HG02973 (cell line): Measurements from ENCODE around the gene PI4KB.

Source experiments
- ATAC-seq: cut with Tn5 transposase; IDR thresholded peaks from one replicate; pipeline ENCODE4 v1.9.1; 2021; ENCODE audit warnings: moderate library complexity; ENCODE audit not compliant: unreplicated experiment

Gene PI4KB

DNA sequence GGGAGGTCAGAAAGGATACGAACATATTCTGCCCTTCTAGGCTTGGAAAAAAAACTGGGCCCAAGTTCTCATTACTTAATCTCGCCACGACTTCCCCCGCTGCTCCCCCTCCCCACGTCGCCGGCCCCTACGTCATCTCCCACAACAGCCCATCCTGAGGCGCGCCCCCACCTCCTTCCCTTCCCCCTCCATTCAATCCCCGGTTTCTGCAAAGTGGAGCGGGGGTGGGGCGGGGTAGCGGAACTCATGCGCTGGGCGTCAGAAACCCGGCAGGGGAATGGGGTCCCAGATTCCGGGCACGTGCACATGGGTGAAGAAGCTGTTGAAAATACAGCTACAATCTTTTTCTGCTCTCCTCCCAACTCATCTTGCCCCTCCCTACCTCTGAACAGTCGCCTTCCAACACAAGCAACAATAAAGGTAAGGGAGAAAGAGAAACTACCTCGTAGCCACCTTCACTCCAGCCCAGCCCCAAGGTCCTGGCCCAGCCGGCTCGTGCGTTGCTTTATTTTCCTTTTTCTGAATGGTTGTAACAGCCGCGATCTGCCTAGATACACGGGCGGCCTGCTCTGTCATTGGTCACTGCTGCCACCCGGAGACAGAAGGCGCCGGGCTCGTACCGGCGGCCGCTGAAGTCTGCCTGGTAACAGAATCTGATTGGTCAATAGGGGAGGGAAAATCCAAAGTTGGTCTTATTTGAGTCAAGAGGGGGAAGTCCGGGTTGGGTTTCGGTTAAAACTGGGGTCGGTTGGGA is 19.7 kb upstream of the PI4KB start, which contains the start of gene RFX5:
Gene RFX5, minus strand, starts transcription at position 484 of the 754 bp plus-strand sequence. CDS start 932 bp downstream, outside the sequence.
- peak; percentile 90 for ATAC-seq

DNA sequence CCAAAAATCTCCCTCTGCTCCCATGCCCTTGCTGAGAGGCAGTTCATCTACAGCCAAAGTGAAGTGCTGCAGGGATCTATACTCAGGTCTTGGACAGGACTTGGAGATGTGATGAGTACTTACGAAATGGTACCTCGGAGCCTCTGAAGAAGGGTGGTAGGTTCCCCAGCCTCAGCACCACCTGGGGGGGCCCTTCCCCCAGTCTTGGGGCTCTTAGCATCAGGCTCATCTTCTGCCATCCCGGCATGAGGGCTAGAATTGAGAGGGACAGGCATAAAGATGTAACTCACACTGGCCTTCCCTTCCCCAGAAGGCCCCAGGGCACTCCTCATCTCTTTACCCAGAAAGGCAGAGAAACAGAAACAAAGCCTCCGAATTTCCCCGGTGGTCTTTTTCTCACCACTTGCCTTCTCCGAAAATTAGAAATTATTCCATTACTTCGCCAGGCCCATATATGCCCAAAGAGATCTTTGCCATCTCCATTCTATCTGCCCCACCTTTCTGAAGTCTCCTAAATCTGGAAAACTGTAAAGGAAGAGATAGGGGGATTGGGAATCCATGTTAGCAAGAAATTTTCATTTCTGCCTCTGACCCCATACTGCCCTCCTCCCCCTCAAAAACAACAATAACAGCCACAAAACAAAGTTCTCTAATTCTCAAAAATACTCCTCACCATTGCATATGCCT is 19.0 kb upstream of the PI4KB start:
- no peak for ATAC-seq

DNA sequence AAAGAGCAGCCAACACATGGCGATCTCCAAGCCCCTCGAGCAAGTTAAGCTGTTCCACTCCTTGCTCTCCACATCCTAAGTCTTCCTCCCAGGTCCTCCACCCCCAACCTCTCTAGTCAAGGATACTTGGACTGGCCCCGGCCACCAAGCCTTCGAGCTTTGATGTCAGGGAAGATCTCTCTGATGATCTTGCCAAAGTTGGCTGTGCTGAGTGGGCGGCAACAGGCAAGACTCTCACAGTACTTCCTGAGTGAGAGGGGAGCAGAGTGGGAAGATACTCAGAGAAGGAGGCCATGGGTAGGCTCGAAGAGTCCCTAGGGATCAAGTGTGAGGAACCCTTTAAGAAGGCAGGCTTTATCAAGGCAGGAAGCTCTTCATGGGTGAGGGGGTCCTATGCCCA is 17.1 kb upstream of the PI4KB start:
- no peak for ATAC-seq

DNA sequence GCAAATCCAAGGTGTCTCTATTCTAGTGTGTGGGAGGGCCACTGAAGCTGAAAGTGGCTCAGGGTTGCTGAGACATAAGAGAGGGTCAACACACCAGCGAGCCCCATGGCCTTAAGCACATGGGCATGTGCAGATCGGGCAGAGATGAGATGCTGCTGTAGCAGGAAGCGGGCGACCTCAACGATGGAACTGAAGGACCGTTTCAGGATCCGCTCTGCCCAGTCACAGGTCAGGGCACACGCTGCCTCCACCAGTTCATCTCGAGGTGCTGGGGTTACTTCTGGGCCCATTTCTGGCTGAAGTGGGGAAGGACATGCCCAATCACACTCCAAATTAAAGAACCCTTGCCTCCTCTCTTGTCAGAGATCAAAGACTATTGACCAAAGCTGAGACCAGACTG is 16.4 kb upstream of the PI4KB start:
- ATAC-seq = no peak

DNA sequence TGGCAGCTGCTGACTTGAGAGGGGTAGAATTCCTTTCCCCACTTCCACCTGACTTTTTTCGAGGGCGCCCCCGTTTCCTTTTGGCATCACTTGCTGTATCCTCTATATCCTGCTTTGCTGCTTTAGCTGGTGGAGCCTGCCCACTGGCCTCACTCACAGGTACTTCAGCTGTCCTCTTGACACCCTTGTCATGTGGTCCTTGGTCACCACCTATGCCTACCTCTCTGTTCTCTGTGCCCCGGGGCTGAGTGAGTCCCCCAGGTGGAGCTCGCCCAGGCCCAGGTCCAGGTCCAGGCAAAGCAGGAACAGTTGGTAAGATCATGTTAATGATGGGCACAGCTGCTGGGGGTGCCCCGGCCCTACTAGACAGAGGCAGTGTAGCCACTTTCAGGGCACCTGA is 15.4 kb upstream of the PI4KB start:
- no peak for ATAC-seq

DNA sequence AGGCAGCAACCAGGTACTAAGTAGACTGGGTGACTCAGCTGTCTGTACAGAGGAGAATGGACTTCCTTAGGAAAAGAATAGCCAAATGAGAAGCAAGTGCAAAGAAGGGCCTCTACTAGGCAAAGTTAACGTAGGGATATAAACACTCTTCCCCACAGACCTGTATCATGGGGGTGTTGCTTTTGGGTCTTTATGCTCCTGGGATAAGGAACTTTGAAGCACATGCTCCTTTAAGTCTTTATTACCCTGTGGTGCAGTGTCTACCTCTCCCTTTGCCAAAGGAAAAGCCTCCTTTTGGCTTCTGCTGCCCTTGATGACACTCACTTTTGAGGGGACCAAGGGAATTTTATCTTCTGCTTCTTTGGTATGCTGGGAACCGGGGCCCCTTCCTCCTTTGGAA is 14.8 kb upstream of the PI4KB start:
- no peak for ATAC-seq

DNA sequence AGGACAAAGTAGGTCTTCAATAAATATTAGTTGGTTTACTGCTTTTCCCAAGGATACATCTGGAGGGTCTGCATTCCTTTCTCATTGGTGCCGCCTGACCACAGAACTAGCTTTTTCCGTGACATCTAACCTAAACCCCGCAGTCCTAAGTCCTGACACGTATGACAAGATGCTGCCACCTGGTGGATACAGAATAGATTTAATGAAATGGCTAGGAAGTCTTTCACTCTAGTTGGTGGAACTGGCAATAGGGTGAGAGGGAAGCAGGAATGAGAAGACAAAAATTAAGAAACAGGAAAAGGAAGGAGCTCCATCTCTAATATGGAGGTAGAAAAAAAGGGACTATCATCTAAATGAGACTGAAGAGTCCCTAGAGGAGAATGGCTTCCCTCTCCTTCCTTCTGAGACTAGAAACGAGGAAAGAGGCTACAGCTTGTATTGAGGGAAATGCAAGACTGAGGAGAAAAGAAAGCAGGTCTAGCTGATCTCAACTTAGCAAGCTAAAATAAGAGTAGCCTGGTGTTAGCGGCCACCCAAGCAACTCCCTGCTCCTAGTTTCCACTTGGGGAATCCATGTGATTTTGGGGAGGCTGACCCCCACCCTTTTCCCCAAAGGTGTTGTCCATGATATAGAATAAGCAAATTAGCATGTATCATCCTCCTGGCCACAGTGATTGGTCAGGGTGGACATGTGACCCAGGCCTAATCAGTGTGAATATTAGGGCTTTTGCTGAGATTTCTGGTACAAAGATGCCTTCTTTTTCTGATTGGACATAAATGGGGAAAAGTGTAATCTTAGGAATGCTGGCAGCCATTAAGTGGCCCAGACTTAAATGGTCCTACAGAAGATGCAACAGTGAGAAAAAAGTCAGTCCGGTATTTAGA is 13.9 kb upstream of the PI4KB start:
- peak; percentile 58 for ATAC-seq

DNA sequence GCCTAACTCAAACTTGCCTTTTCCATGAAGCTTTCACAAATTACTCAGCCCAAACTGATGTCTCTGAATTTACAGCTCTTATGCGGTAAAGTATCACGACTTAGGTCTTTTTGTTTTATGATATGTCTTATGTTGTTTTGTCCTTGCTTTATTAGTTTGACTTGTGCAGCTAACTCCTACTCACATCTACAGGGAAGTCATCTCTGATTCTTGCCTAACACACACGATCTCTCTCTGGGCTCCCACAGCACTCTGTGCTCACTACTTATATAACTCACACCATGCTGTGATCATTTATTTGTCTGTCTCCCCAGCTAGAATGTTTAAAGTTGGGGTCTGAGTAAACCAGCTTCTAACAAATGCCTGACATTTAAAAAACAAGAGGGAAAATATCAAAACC is 9.3 kb upstream of the PI4KB start:
- no peak for ATAC-seq

DNA sequence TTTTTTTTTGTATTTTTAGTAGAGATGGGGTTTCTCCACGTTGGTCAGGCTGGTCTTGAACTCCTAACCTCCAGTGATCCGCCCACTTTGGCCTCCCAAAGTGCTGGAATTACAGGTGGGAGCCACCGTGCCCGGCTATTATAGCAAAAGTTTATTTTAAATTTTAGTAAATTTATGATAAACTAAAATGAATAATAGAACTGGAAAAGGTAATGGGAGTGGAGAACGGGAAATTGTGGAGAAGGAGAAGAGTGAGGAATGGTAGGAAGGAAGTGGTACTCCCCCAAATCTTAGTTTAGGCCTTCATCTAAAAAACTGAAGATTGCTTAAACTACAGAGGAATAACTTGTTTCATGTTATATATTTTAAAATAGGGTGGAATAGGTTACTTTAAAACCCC is 7.6 kb upstream of the PI4KB start:
- no peak for ATAC-seq

DNA sequence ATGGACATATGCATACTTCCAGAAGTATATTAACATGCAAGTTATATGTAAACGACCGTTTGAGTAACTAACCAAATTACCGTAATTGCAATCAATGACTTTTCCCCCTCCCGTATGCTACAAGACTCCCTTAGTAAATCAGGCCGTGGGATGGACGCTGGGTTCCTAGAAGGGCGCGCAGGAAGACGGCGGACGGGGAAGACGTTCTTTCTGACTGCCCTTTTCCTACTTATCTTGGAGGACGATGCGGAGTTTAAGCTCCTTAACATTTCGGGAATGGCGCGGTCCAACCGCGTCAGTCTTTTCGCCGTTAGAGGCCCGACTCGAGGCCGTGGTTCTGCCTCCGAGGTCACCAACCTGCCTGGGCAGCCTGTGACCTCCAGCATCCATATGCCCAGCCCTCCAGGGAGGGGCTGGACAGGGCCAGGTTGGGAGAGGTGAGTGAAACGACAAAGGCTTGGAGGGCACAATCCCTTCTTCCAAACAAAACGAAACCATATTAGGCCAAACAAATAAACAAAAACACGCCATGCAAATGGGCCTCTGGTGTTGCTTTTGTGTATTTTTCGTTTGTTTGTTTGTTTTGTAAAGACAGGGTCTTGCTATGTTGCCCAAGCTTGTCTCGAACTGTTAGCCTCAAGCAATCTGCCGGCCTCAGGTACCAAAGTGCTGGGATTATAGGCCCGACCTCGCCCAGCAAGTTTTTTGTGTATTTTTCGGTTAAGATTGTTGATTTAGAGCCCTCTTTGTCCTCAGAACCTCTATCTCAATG is 873 bp upstream of the PI4KB start:
- ATAC-seq = peak; percentile 20

DNA sequence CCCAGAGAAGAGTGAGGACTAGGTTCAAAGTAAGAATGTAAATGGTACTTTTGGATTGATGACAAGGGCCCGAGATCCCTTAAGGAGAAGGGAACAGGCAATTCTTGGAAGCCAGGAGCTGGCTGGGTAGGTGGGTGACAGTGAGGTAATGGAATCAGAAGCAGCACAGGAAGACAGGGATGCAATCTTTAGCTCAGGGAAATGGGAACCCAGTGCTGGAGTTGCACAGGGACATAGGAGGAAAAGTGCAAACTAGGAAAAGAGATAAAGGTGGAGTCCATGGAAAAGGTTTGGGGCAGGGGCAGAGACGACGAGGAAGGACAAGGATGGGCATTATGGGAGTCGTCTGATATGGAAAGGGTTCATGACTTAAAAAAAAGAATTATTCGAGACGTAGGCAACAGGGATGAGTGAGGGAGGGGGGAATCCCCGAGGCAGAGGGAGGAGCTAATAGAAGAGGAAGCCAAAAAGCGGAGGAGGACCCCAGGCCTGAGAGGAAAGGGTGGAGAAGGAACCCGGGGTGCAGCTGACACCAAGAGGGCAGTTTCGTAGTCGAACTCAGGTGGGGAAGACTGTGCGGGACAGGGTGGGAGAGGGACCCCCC is 495 bp downstream of the PI4KB start:
- ATAC-seq = peak; percentile 61

DNA sequence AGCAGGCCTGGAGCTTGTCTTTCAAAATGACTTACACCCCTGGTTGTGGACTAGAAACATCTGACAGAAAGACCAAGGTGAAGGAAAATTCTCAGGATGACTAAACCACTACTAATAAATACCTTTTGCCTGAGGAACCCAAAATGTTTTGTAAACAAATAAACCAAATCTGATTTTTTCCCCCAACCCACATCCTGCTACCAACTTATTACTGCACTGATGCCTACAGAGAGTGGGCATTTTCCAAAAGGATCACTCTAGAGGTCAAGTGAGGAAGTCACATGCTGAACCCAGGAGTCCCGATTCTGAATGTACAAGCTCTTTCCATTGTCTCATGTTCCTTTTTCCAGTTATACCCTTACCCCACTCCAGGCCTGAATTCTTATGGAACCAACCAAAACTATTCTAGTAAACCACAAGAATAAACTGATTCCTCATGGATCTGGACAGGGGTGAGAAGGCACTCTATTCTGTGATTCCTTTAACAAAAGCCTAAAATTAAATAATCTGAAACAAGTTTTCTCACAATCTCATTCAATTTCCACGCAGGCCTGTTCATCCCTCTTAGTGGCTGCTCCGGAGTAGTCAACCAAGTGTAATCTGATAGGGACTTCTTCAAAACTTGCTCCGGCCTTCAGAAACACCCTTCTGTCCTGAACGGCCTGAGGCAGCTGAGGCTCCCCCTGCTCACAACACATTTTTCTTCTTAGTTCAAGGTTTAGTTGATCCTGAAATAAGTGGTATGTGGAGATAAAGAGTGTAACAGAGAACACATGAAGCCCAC is 1.4 kb downstream of the PI4KB start:
- no peak for ATAC-seq

DNA sequence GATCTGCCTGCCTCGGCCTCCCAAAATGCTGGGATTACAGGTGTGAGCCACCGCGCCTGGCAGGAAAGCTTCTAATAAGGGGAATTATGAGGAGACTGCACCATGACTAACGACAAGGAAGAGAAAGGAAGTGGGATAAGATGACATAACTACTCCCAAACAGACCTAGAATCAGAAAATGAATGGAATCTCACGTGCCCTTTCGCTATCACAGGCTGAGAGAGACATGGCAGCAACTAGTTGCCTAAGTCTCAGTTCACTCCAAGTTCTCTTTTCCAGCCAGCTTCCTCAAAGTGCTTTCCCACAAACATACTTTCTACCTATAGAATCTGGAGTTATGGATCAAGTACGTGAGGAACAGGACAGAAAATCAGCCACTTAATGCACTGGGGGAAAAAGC is 2.0 kb downstream of the PI4KB start:
- ATAC-seq = no peak

DNA sequence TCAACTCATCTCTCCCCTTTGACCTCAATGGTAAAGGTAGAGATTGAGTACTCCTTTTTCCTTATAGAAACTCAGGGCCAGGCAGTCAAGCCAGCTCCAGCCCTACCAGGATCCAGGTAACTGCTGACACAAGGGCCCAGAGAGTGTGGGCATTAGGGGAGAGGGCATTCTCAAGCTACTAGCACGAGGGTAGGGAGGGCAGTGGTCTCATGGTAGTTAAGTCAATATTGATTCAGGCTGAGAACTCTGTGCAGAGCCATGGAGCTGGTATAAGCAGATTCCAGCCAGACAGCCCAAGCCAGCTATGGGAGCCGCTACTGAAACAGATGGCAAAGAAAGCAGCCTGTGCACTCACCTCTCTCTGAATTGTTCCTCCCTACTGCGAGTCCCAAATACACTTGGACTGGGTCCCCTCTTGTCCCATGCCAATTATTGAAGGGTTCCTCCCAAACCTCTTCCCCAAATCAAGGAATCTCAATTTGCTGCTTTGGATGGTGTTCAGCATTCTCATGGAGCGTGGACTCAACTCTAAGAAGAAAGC is 2.8 kb downstream of the PI4KB start:
- ATAC-seq = no peak

DNA sequence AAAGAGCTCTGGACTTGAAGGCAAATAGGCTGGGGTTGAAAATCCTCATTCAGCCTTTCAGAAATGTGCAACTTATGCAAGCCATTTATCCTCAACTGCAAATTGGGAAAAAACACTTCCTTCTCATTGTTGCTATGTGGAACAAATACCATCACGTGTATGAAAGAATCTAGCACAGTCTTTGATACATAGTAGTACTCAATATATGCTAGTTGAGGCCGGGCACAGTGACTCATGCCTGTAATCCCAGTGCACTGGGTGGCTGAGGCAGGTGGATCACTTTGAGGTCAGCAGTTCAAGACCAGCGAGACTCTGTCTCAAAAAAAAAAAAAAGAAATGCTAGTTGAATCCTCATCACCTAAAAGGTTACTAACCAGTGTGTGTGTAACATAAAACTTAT is 8.2 kb downstream of the PI4KB start:
- ATAC-seq = no peak

DNA sequence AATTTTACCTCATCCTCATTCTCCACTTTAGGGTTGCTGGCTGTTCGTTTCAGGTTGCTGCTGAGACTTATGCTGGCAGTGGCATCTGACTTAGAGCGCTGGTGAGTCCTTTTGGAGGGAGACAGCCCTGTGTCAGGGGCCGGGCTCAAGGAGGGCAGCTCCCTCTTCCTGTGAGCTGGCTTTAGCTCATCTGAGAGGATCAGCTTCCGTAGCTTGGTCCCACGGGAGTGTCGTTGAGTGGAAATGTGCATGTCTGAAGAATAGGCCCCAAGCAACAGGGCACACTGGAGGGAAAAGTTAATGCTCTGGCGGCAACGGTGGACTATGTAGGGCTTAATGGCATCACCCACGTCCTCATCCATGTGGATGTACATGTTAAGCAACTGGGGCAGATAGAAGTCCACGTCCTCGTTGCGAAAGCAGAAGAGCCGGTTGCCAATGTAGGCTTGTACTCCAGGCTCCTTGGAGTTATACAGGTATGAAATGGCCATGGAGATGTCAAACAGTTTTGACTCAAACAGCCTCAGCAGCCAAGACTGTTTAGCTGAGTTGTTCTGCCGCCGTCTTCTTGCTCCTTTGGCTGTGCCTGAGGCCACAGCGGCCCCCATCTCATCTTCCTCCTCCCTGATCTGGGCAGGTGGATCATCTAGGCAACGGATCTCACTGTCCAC is 11.5 kb downstream of the PI4KB start:
- no peak for ATAC-seq

DNA sequence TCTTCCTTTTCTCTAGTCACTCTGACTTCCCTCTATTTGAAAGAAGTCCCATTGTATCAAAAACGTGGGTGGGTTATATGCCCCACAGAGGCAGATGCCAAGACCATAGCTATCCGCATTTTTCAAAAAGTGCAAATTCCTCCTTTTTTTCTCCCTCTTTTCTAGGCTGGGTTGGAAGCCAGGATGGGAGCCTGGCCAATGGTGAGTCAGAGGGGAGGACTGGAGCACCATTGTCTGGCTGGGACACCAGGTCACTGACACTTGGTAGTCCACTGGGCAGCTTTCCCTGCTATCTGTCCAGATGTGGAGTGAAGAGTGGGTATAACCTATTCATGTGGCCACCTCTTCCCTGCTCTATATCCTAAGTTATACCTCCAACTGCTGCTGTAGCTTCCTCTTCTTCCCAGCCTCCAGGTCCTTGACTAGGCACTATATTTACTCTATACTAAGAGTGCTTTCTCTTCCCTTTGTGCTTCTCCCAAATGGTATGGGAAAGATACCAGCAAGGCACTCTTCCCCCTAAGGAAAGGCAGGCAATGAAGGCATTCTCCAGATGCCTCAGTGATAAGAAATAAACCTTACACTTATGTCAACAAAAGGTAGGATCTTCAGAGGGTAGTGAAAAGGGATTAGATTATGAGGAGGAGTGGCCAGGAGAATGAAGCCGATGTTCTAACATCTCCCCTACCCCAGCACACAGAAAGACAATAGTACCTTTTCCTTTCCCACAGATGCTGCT is 12.9 kb downstream of the PI4KB start:
- no peak for ATAC-seq

DNA sequence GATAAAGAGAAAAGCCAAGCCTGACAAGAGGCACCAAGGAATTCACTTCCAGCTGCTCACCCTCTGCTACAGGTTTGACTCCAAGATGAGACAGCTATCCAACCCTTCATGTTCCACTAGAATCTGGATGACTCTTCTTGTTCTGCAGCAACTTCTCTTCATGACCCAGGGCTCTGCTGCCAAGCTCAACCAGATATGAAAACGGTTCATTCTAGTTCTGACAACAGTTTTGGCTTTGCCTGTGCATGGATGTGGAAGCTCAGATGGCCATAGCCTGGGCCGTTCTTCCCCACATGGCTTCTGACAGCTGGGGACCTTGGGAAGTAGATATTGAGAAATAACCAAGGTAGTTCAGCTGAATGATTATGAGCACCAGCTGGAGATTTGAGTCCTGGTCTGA is 13.7 kb downstream of the PI4KB start:
- ATAC-seq = no peak
